Thyroid gland (tissue), 4 donors: ENCODE results near the gene UCK2. TPM values are rescaled to one million over a fixed set of nuclear protein-coding genes. Genes with fewer than 3 reads are reported as not detected.

Experiments used
- DNase-seq, 2 donors: peaks; one replicate each; pipeline ENCODE4 v3.0.0-alpha.2; 2019
- H3K27ac ChIP-seq, 3 donors: fragments of 200-600 bp; sonication (generic); 1 replicate in 2 of 3; 2 replicates in 1 of 3; pipeline ENCODE4 v1.5.1; 2016 to 2019; ENCODE audit warnings: mild to moderate bottlenecking in 1 of 3, moderate library complexity in 1 of 3
- H3K27me3 ChIP-seq: fragments of 200-600 bp; sonication (generic); one replicate; pipeline ENCODE4 v1.5.1; 2019
- H3K36me3 ChIP-seq, 2 donors: fragments of 200-600 bp; sonication (generic); one replicate each; pipeline ENCODE4 v1.5.1; 2016 to 2019
- H3K4me1 ChIP-seq, 2 donors: fragments of 200-600 bp; sonication (generic); one replicate each; pipeline ENCODE4 v1.5.1; 2017 to 2019
- H3K4me3 ChIP-seq, 3 donors: fragments of 200-600 bp; sonication (generic); replicated peaks in 1 of 3; 1 replicate in 2 of 3; 2 replicates in 1 of 3; pipeline ENCODE4 v1.5.1; 2016; ENCODE audit warnings: mild to moderate bottlenecking in 1 of 3
- H3K9me3 ChIP-seq: fragments of 200-600 bp; sonication (generic); one replicate; pipeline ENCODE4 v1.5.1; 2017
- POLR2A ChIP-seq, 2 donors: fragments of 450-650 bp; IDR thresholded peaks; one replicate each; pipeline ENCODE4 v1.6.1; 2017; ENCODE audit warnings: antibody characterized with exemption in 2 of 2, mild to moderate bottlenecking in 2 of 2, moderate library complexity in 1 of 2
- WGBS, 2 donors: methylation state at CpG; one replicate each; pipeline ENCODE4 v1.1.5; 2017; 5-methylcytosine and 5-hydroxymethylcytosine counted together
- intact Hi-C: fragments of 100-400 bp; cut with DNase I; formaldehyde crosslinking; loops from one replicate; pipeline ENCODE4 v1.15.1; 2023
- total RNA-seq, 4 donors: library from RNA; depleted of rRNA; stranded (reverse); fragments of >200 nt; gene quantifications; one replicate each; pipeline ENCODE4 v1.2.3, GENCODE V29; 2016
- TF ChIP-seq, protein P1 (sequence below), 6 experiments: fragments of 200-600 bp in 3 of 6; fragments of 450-650 bp in 3 of 6; sonication (generic) in 3 of 6; IDR thresholded peaks; one replicate each; pipeline ENCODE4 v1.5.1; 2016 to 2019; ENCODE audit warnings: antibody characterized with exemption in 6 of 6, mild to moderate bottlenecking in 2 of 6, inconsistent platforms in 1 of 6, moderate library complexity in 1 of 6

The UCK2 gene
- total RNA-seq, 4 donors from 2014 or later: 15.9 to 21.0 (median 19.3) TPM

GRCh38 chr1:165840423-165840822, 13.0 kb downstream of the UCK2 start:
- intact Hi-C loops: no loop called here
- no peaks in the 10 kb centered on the region for H3K9me3 ChIP-seq
- WGBS, 2 donors: 93 to 94% methylated on average over 4 of the region's 4 CpGs
- TF ChIP-seq, protein P1, sequence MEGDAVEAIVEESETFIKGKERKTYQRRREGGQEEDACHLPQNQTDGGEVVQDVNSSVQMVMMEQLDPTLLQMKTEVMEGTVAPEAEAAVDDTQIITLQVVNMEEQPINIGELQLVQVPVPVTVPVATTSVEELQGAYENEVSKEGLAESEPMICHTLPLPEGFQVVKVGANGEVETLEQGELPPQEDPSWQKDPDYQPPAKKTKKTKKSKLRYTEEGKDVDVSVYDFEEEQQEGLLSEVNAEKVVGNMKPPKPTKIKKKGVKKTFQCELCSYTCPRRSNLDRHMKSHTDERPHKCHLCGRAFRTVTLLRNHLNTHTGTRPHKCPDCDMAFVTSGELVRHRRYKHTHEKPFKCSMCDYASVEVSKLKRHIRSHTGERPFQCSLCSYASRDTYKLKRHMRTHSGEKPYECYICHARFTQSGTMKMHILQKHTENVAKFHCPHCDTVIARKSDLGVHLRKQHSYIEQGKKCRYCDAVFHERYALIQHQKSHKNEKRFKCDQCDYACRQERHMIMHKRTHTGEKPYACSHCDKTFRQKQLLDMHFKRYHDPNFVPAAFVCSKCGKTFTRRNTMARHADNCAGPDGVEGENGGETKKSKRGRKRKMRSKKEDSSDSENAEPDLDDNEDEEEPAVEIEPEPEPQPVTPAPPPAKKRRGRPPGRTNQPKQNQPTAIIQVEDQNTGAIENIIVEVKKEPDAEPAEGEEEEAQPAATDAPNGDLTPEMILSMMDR (IDR thresholded peaks at IDR 0.05): no peak
- TF ChIP-seq POLR2A (IDR thresholded peaks at IDR 0.05): no peak
- no peak for DNase-seq
- H3K4me1 ChIP-seq: peaks cover 0 to 7% of the 10 kb centered on the region in 2 donors
- no peaks in the 10 kb centered on the region for H3K36me3 ChIP-seq
- H3K27ac ChIP-seq: no peak overlapping the region
- H3K27me3 ChIP-seq: no peaks in the 10 kb centered on the region
- no peak overlapping the region for H3K4me3 ChIP-seq

DNA sequence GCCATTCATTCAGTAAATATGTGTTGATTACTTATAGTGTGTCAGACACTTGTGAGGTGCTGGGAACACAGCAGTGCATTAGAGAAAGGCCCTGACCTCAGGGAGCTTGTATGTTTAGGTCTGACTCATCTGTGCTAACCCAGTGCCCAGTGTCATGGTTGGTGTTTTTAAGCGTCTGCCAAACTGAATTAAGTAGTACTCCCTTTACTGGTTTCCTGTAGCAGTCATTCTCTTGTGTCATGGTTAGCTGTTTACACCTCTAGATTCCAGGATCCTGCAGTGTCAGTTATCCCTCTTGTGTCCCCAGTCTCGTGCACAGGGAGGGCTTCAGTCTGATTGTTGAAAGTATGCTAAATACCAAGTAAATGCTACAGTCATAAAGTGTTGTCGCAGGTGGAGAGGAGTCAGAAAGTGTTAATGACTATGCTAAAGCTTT, 14.2 kb downstream of the UCK2 start:
- no peak for DNase-seq
- TF ChIP-seq POLR2A (IDR thresholded peaks at IDR 0.05): no peak
- TF ChIP-seq, protein P1 (IDR thresholded peaks at IDR 0.05): no peak
- no peak overlapping the region for H3K27ac ChIP-seq
- no peaks in the 10 kb centered on the region for H3K27me3 ChIP-seq
- intact Hi-C loops: no loop called here
- no peak overlapping the region for H3K4me3 ChIP-seq
- no peaks in the 10 kb centered on the region for H3K9me3 ChIP-seq
- peaks cover 0 to 7% of the 10 kb centered on the region in 2 donors for H3K4me1 ChIP-seq
- H3K36me3 ChIP-seq: no peaks in the 10 kb centered on the region
- WGBS, 2 donors: 89 to 90% methylated on average over 3 of the region's 3 CpGs

- intact Hi-C loops: no loop called here
- no peaks in the 10 kb centered on the region for H3K27me3 ChIP-seq
- WGBS, 2 donors: 71 to 75% methylated on average over 2 of the region's 2 CpGs
Observed at GRCh38 chr1:165842023-165842670, 14.7 kb downstream of the UCK2 start.

DNA sequence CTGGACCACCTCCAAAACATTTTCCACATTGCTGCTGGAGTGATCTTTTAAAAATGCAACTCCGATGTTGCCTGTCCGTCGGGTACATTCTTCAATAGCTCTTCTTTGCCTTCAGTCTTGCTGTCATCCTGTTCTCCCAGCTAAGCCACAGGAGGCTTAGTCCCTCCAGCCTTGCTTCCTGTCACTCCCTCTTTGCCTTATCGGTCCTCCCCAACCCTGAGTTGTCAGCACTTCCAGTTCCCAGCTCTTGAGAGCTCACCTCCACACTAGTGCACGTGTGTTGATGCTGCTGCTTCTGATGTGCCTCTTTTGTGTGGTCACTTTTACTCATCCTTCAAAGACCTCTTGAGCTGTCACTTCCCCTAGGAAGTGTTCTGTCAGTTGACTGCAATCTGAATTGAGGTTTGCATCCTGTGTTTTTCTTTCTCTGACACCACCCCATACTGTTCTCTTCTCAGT, 15.3 kb downstream of the UCK2 start:
- Histone ChIP-seq H3K27ac (no peak overlapping the region), H3K36me3 (no peaks in the 10 kb centered on the region), H3K4me1 (peaks cover 0 to 7% of the 10 kb centered on the region in 2 donors), H3K4me3 (no peak overlapping the region), H3K27me3 (no peaks in the 10 kb centered on the region), H3K9me3 (no peaks in the 10 kb centered on the region)
- intact Hi-C loops: no loop called here
- 32 to 43% methylated on average over 5 of the region's 5 CpGs for WGBS, 2 donors
- no peak for DNase-seq
- no peak for TF ChIP-seq POLR2A (IDR thresholded peaks at IDR 0.05)
- TF ChIP-seq, protein P1 (IDR thresholded peaks at IDR 0.05): no peak

More at GRCh38 chr1:165842023-165842670, 14.7 kb downstream of the UCK2 start:
- peaks cover 0 to 7% of the 10 kb centered on the region in 2 donors for H3K4me1 ChIP-seq
- no peaks in the 10 kb centered on the region for H3K36me3 ChIP-seq
- no peak overlapping the region for H3K4me3 ChIP-seq
- H3K27ac ChIP-seq: no peak overlapping the region
- H3K9me3 ChIP-seq: no peaks in the 10 kb centered on the region
- TF ChIP-seq, protein P1 (IDR thresholded peaks at IDR 0.05): no peak
- no peak for TF ChIP-seq POLR2A (IDR thresholded peaks at IDR 0.05)
- DNase-seq: no peak

GRCh38 chr1:165843304-165843703, 15.9 kb downstream of the UCK2 start:
- Histone ChIP-seq H3K4me1 (peaks cover 0 to 7% of the 10 kb centered on the region in 2 donors), H3K27ac (no peak overlapping the region)

More at GRCh38 chr1:165843304-165843703, 15.9 kb downstream of the UCK2 start:
- 76 to 94% methylated on average over 1 of the region's 1 CpG for whole genome bisulfite sequencing, 2 donors
- intact Hi-C loops: no loop called here
- Histone ChIP-seq H3K27me3 (no peaks in the 10 kb centered on the region), H3K4me3 (no peak overlapping the region), H3K36me3 (no peaks in the 10 kb centered on the region), H3K9me3 (no peaks in the 10 kb centered on the region)
- DNase-seq: no peak
- TF ChIP-seq, protein P1 (IDR thresholded peaks at IDR 0.05): no peak
- no peak for TF ChIP-seq POLR2A (IDR thresholded peaks at IDR 0.05)
